Activated CD4-positive, alpha-beta memory T cell treated with anti-CD3 and anti-CD28 coated beads for 36 hours (primary cell): ENCODE measurements around the gene TESPA1. TPM values are rescaled to one million over a fixed set of nuclear protein-coding genes. Genes with fewer than 3 reads are reported as not detected.
A peak's percentile ranks its signal among the peaks of the same experiment; 100 is the strongest.

Experiments used
- CTCF ChIA-PET: fragments of 350-600 bp; sonication (Branson Sonifier 250); formaldehyde crosslinking; loops from one replicate; lab custom pipeline; 2021; ENCODE audit warnings: antibody characterized with exemption, inconsistent platforms; lab: Charles Lee
- POLR2A ChIA-PET: fragments of 350-600 bp; sonication (Branson Sonifier 250); formaldehyde crosslinking; loops from one replicate; lab custom pipeline; 2021; ENCODE audit warnings: antibody characterized with exemption; lab: Charles Lee
- DNase-seq: peaks from one replicate; pipeline ENCODE4 v3.0.0-alpha.2; 2020
- H3K27ac Mint-ChIP-seq: one replicate; pipeline ENCODE4 v1.8.0; 2021; ENCODE audit warnings: mixed read lengths
- H3K27me3 Mint-ChIP-seq: one replicate; pipeline ENCODE4 v1.8.0; 2021; ENCODE audit warnings: mixed read lengths
- H3K36me3 Mint-ChIP-seq: one replicate; pipeline ENCODE4 v1.8.0; 2021; ENCODE audit warnings: mixed read lengths
- H3K4me1 Mint-ChIP-seq: one replicate; pipeline ENCODE4 v1.8.0; 2021; ENCODE audit warnings: low read depth, mixed read lengths
- H3K4me3 Mint-ChIP-seq: one replicate; pipeline ENCODE4 v1.8.0; 2021; ENCODE audit warnings: mild to moderate bottlenecking, mixed read lengths
- H3K9me3 Mint-ChIP-seq: one replicate; pipeline ENCODE4 v1.8.0; 2021; ENCODE audit warnings: mixed read lengths
- intact Hi-C: fragments of 100-400 bp; cut with micrococcal nuclease; formaldehyde crosslinking; loops from one replicate; pipeline ENCODE4 v1.15.1; 2023
- total RNA-seq, 2 experiments: library from RNA; stranded (reverse); gene quantifications; one replicate each; pipeline ENCODE4 v1.2.3, GENCODE V29; 2021

The TESPA1 gene
- total RNA-seq, 2 experiments from 2014 or later: 73.9 to 74.8 TPM

GRCh38 chr12:54981796-54982195, 2.8 kb downstream of the TESPA1 start:
- DNase-seq: peak; percentile 73
- intact Hi-C loops: loop anchor here (1.0 to 10.0 kb wide), 7 partner anchors 22 to 1123 kb away; partner anchors contain the start of genes NCKAP1L and PA2G4
- H3K36me3 Mint-ChIP-seq: peaks cover 65% of the 10 kb centered on the region

GRCh38 chr12:54980341-54980740, 4.2 kb downstream of the TESPA1 start:
- ChIA-PET POLR2A (interaction anchor here (1.2 to 1.8 kb wide), 2 partner anchors 16 to 20 kb away, joined by 4 read pairs; no protein-coding TSS in a partner anchor), CTCF (interaction anchor here (0.6 to 5.5 kb wide), 7 partner anchors 10 to 765 kb away, joined by 3 to 32 read pairs (median 5); no protein-coding TSS in a partner anchor)
- Mint-ChIP-seq H3K4me1 (peaks cover 71% of the 10 kb centered on the region), H3K27me3 (no peaks in the 10 kb centered on the region), H3K9me3 (no peaks in the 10 kb centered on the region), H3K27ac (peak overlapping the region; percentile 90), H3K36me3 (peaks cover 72% of the 10 kb centered on the region), H3K4me3 (peak overlapping the region; percentile 79)
- DNase-seq: peak; percentile 66
- intact Hi-C loops: loop anchor here (5.0 to 10.0 kb wide), 5 partner anchors 233 to 1124 kb away; partner anchors contain the start of genes NCKAP1L and PA2G4

More at GRCh38 chr12:54981796-54982195, 2.8 kb downstream of the TESPA1 start:
- peaks cover 70% of the 10 kb centered on the region for H3K4me1 Mint-ChIP-seq
- ChIA-PET CTCF (interaction anchor here (1.0 to 3.9 kb wide), 8 partner anchors 8 to 91 kb away, joined by 3 to 34 read pairs (median 6); no protein-coding TSS in a partner anchor), POLR2A (interaction anchor here (1.0 to 1.4 kb wide), 3 partner anchors 23 to 97 kb away, joined by 3 to 4 read pairs (median 4); no protein-coding TSS in a partner anchor)
- peaks cover 4% of the 10 kb centered on the region for H3K9me3 Mint-ChIP-seq
- peak overlapping the region; percentile 79 for H3K4me3 Mint-ChIP-seq
- H3K27me3 Mint-ChIP-seq: no peaks in the 10 kb centered on the region
- peak overlapping the region; percentile 90 for H3K27ac Mint-ChIP-seq

GRCh38 chr12:54977857-54978256, 6.7 kb downstream of the TESPA1 start:
- no peak for DNase-seq
- H3K9me3 Mint-ChIP-seq: no peaks in the 10 kb centered on the region
- ChIA-PET CTCF (interaction anchor here (0.6 to 5.5 kb wide), 5 partner anchors 15 to 95 kb away, joined by 3 to 32 read pairs (median 5); no protein-coding TSS in a partner anchor), POLR2A (interaction anchor here (0.6 kb wide), 1 partner anchor 228 kb away, joined by 3 read pairs; no protein-coding TSS in a partner anchor)
- H3K27me3 Mint-ChIP-seq: no peaks in the 10 kb centered on the region
- peak overlapping the region; percentile 85 for H3K27ac Mint-ChIP-seq
- H3K4me1 Mint-ChIP-seq: peaks cover 91% of the 10 kb centered on the region
- intact Hi-C loops: no loop called here
- peaks cover 75% of the 10 kb centered on the region for H3K36me3 Mint-ChIP-seq
- H3K4me3 Mint-ChIP-seq: peak overlapping the region; percentile 57

- DNase-seq: no peak
- Mint-ChIP-seq H3K4me1 (peaks cover 90% of the 10 kb centered on the region), H3K27ac (peak overlapping the region; percentile 85), H3K9me3 (no peaks in the 10 kb centered on the region), H3K4me3 (peak overlapping the region; percentile 57), H3K27me3 (no peaks in the 10 kb centered on the region), H3K36me3 (peaks cover 74% of the 10 kb centered on the region)
- CTCF ChIA-PET: interaction anchor here (1.1 to 10.0 kb wide), 5 partner anchors 16 to 228 kb away, joined by 3 to 55 read pairs (median 14); no protein-coding TSS in a partner anchor
- intact Hi-C loops: no loop called here
- POLR2A ChIA-PET: interaction anchor here (0.5 kb wide), 1 partner anchor 42 kb away, joined by 3 read pairs; no protein-coding TSS in a partner anchor
Measured at GRCh38 chr12:54977155-54977554, 7.4 kb downstream of the TESPA1 start.

GRCh38 chr12:54975875-54976274, 8.7 kb downstream of the TESPA1 start:
- ChIA-PET POLR2A (no interaction called here), CTCF (interaction anchor here (0.6 to 10.0 kb wide), 5 partner anchors 9 to 96 kb away, joined by 3 to 55 read pairs (median 11); partner anchors contain the start of gene TESPA1)
- intact Hi-C loops: no loop called here
- DNase-seq: no peak
- H3K36me3 Mint-ChIP-seq: peaks cover 74% of the 10 kb centered on the region
- H3K27me3 Mint-ChIP-seq: no peaks in the 10 kb centered on the region
- H3K27ac Mint-ChIP-seq: peak overlapping the region; percentile 85
- H3K4me3 Mint-ChIP-seq: peak overlapping the region; percentile 45
- H3K9me3 Mint-ChIP-seq: no peaks in the 10 kb centered on the region
- peaks cover 88% of the 10 kb centered on the region for H3K4me1 Mint-ChIP-seq

GRCh38 chr12:54975272-54975671, 9.3 kb downstream of the TESPA1 start:
- Mint-ChIP-seq H3K4me1 (peaks cover 91% of the 10 kb centered on the region), H3K27ac (peak overlapping the region; percentile 85), H3K4me3 (no peak overlapping the region), H3K9me3 (no peaks in the 10 kb centered on the region), H3K27me3 (no peaks in the 10 kb centered on the region), H3K36me3 (peaks cover 74% of the 10 kb centered on the region)
- DNase-seq: no peak
- ChIA-PET CTCF (interaction anchor here (0.6 to 10.0 kb wide), 8 partner anchors 9 to 281 kb away, joined by 3 to 55 read pairs (median 8); partner anchors contain the start of gene TESPA1), POLR2A (interaction anchor here (2.5 kb wide), 1 partner anchor 8 kb away, joined by 9 read pairs; the partner anchor contains the start of gene TESPA1)
- intact Hi-C loops: no loop called here

- intact Hi-C loops: no loop called here
- peaks cover 66% of the 10 kb centered on the region for H3K36me3 Mint-ChIP-seq
Measured at GRCh38 chr12:54974279-54974678, 10.3 kb downstream of the TESPA1 start.

GRCh38 chr12:54973556-54973955, 11.0 kb downstream of the TESPA1 start:
- no peak overlapping the region for H3K4me3 Mint-ChIP-seq
- ChIA-PET CTCF (interaction anchor here (0.7 to 10.0 kb wide), 5 partner anchors 9 to 99 kb away, joined by 3 to 55 read pairs (median 4); no protein-coding TSS in a partner anchor), POLR2A (interaction anchor here (0.8 to 2.5 kb wide), 2 partner anchors 9 to 10 kb away, joined by 3 to 9 read pairs; partner anchors contain the start of gene TESPA1)
- intact Hi-C loops: no loop called here
- peaks cover 62% of the 10 kb centered on the region for H3K36me3 Mint-ChIP-seq
- peak overlapping the region; percentile 46 for H3K27ac Mint-ChIP-seq
- no peaks in the 10 kb centered on the region for H3K27me3 Mint-ChIP-seq
- peaks cover 83% of the 10 kb centered on the region for H3K4me1 Mint-ChIP-seq
- no peaks in the 10 kb centered on the region for H3K9me3 Mint-ChIP-seq
- DNase-seq: no peak

More at GRCh38 chr12:54974279-54974678, 10.3 kb downstream of the TESPA1 start:
- POLR2A ChIA-PET: interaction anchor here (2.5 kb wide), 1 partner anchor 9 kb away, joined by 9 read pairs; the partner anchor contains the start of gene TESPA1
- CTCF ChIA-PET: interaction anchor here (0.6 to 10.0 kb wide), 8 partner anchors 9 to 98 kb away, joined by 3 to 55 read pairs (median 4); no protein-coding TSS in a partner anchor
- no peaks in the 10 kb centered on the region for H3K27me3 Mint-ChIP-seq
- no peaks in the 10 kb centered on the region for H3K9me3 Mint-ChIP-seq
- peak overlapping the region; percentile 39 for H3K27ac Mint-ChIP-seq
- peaks cover 87% of the 10 kb centered on the region for H3K4me1 Mint-ChIP-seq
- H3K4me3 Mint-ChIP-seq: peak overlapping the region; percentile 9
- DNase-seq: no peak

GRCh38 chr12:54970741-54971140, 13.8 kb downstream of the TESPA1 start:
- peaks cover 65% of the 10 kb centered on the region for H3K36me3 Mint-ChIP-seq
- peaks cover 83% of the 10 kb centered on the region for H3K4me1 Mint-ChIP-seq
- H3K4me3 Mint-ChIP-seq: no peak overlapping the region
- intact Hi-C loops: no loop called here
- H3K27ac Mint-ChIP-seq: peak overlapping the region; percentile 31
- no peak for DNase-seq
- H3K9me3 Mint-ChIP-seq: no peaks in the 10 kb centered on the region
- POLR2A ChIA-PET: no interaction called here
- CTCF ChIA-PET: interaction anchor here (0.9 to 10.0 kb wide), 7 partner anchors 9 to 222 kb away, joined by 3 to 55 read pairs (median 6); no protein-coding TSS in a partner anchor
- H3K27me3 Mint-ChIP-seq: no peaks in the 10 kb centered on the region

- DNase-seq: no peak
- intact Hi-C loops: no loop called here
- Mint-ChIP-seq H3K9me3 (no peaks in the 10 kb centered on the region), H3K4me1 (peaks cover 73% of the 10 kb centered on the region), H3K27ac (peak overlapping the region; percentile 64), H3K36me3 (peaks cover 72% of the 10 kb centered on the region), H3K27me3 (no peaks in the 10 kb centered on the region), H3K4me3 (no peak overlapping the region)
- ChIA-PET CTCF (interaction anchor here (1.2 to 10.0 kb wide), 5 partner anchors 10 to 220 kb away, joined by 3 to 55 read pairs (median 8); no protein-coding TSS in a partner anchor), POLR2A (no interaction called here)
Measured at GRCh38 chr12:54968181-54968730, 16.3 kb downstream of the TESPA1 start.

GRCh38 chr12:54967461-54967860, 17.1 kb downstream of the TESPA1 start:
- CTCF ChIA-PET: interaction anchor here (1.6 to 10.0 kb wide), 2 partner anchors 9 to 25 kb away, joined by 5 to 55 read pairs; no protein-coding TSS in a partner anchor
- H3K36me3 Mint-ChIP-seq: peaks cover 73% of the 10 kb centered on the region
- intact Hi-C loops: loop anchor here (1.0 kb wide), 1 partner anchor 17 kb away; the partner anchor contains the start of gene TESPA1
- no peaks in the 10 kb centered on the region for H3K27me3 Mint-ChIP-seq
- peak; percentile 24 for DNase-seq
- H3K9me3 Mint-ChIP-seq: no peaks in the 10 kb centered on the region
- no peak overlapping the region for H3K4me3 Mint-ChIP-seq
- POLR2A ChIA-PET: no interaction called here
- H3K27ac Mint-ChIP-seq: peak overlapping the region; percentile 60
- H3K4me1 Mint-ChIP-seq: peaks cover 73% of the 10 kb centered on the region
